H1 (cell line): ENCODE results near the gene HDLBP. TPM values are rescaled to one million over a fixed set of nuclear protein-coding genes. Genes with fewer than 3 reads are reported as not detected.

Experiments used
- CTCF ChIA-PET: fragments of 300-600 bp; sonication (Branson Sonifier 250); formaldehyde crosslinking; loops from one replicate; lab custom pipeline; 2021; ENCODE audit not compliant: partially characterized antibody; lab: Charles Lee
- POLR2A ChIA-PET: fragments of 300-600 bp; sonication (Branson Sonifier 250); formaldehyde crosslinking; loops from one replicate; lab custom pipeline; 2021; ENCODE audit warnings: inconsistent platforms; ENCODE audit not compliant: partially characterized antibody; lab: Charles Lee
- DNase-seq, 2 experiments: peaks; one replicate each; pipeline versions ENCODE4 v3.0.0 to v3.0.0-alpha.2; 2010 to 2022; ENCODE audit warnings: low spot score in 2 of 2, low read depth in 1 of 2, mixed read lengths in 1 of 2
- FAIRE-seq: peaks from 2 replicates; lab custom pipeline; 2011; peaks lifted over from hg19 to GRCh38; lab: Jason Lieb, UNC
- H2AFZ ChIP-seq: 2 replicates; pipeline ENCODE4 v1.8.1; 2012; ENCODE audit warnings: low read length, inconsistent platforms
- H2AK5ac ChIP-seq: 2 replicates; pipeline ENCODE4 v1.6.1; 2013; ENCODE audit warnings: low read depth, low read length
- H2BK120ac ChIP-seq: replicated peaks from 2 replicates; pipeline ENCODE3; 2013; ENCODE audit warnings: low read depth, low read length, inconsistent platforms
- H2BK12ac ChIP-seq: 2 replicates; pipeline ENCODE4 v1.6.1; 2013; ENCODE audit warnings: low read depth, low read length
- H2BK15ac ChIP-seq: 2 replicates; pipeline ENCODE4 v1.6.1; 2013; ENCODE audit warnings: low read length
- H2BK20ac ChIP-seq: 2 replicates; pipeline ENCODE4 v1.6.1; 2013; ENCODE audit warnings: low read length
- H2BK5ac ChIP-seq: 2 replicates; pipeline ENCODE4 v1.6.1; 2013; ENCODE audit warnings: low read depth, low read length
- H3K14ac ChIP-seq: 2 replicates; pipeline ENCODE4 v1.6.1; 2013; ENCODE audit warnings: inconsistent platforms; ENCODE audit not compliant: insufficient read length
- H3K18ac ChIP-seq: 2 replicates; pipeline ENCODE4 v1.6.1; 2013; ENCODE audit warnings: low read length; ENCODE audit errors: extremely low read depth
- H3K23ac ChIP-seq: 2 replicates; pipeline ENCODE4 v1.6.1; 2013; ENCODE audit warnings: inconsistent platforms; ENCODE audit not compliant: insufficient read length
- H3K23me2 ChIP-seq: 2 replicates; pipeline ENCODE4 v1.6.1; 2013; ENCODE audit warnings: low read depth, low read length
- H3K27ac ChIP-seq: 2 replicates; pipeline ENCODE4 v1.6.1; 2011; ENCODE audit warnings: low read depth, low read length, inconsistent platforms
- H3K27me3 ChIP-seq, 4 experiments: replicated peaks in 1 of 4; 1 replicate in 1 of 4; 2 replicates in 3 of 4; pipeline versions ENCODE4 v1.6.1 to v1.8.1; 2011 to 2013; ENCODE audit warnings: low read length in 3 of 4, mild to moderate bottlenecking in 3 of 4, inconsistent platforms in 2 of 4, mixed read lengths in 2 of 4, moderate library complexity in 1 of 4; ENCODE audit not compliant: control insufficient read depth in 3 of 4, insufficient read depth in 3 of 4; ENCODE audit errors: extremely low read depth in 1 of 4
- H3K36me3 ChIP-seq, 4 experiments: 2 replicates each; pipeline versions ENCODE4 v1.6.1 to v1.8.1; 2011 to 2013; ENCODE audit warnings: mild to moderate bottlenecking in 4 of 4, low read length in 3 of 4, moderate library complexity in 2 of 4, control low read depth in 1 of 4, inconsistent platforms in 1 of 4; ENCODE audit not compliant: insufficient read depth in 4 of 4, control insufficient read depth in 2 of 4
- H3K4ac ChIP-seq: replicated peaks from 2 replicates; pipeline ENCODE3; 2013; ENCODE audit warnings: low read length, low read depth, mixed read lengths, inconsistent platforms; ENCODE audit not compliant: insufficient read length
- H3K4me1 ChIP-seq, 4 experiments: replicated peaks in 1 of 4; 1 replicate in 1 of 4; 2 replicates in 3 of 4; pipeline versions ENCODE4 v1.6.1 to v1.8.1; 2011 to 2013; ENCODE audit warnings: low read length in 3 of 4, inconsistent platforms in 2 of 4, mixed read lengths in 1 of 4; ENCODE audit not compliant: insufficient read depth in 4 of 4, control insufficient read depth in 3 of 4
- H3K4me2 ChIP-seq, 2 experiments: 2 replicates each; pipeline versions ENCODE4 v1.6.1 to v1.8.1; 2011 to 2013; ENCODE audit warnings: low read depth in 2 of 2, low read length in 2 of 2, control low read depth in 1 of 2, inconsistent platforms in 1 of 2, mild to moderate bottlenecking in 1 of 2; ENCODE audit not compliant: insufficient read depth in 1 of 2
- H3K4me3 ChIP-seq, 4 experiments: fragments of 200-600, 300-600 bp in 1 of 4; sonication (generic), shearing (Covaris generic), sonication (Bioruptor Twin) in 1 of 4; 2 replicates each; pipeline versions ENCODE4 v1.5.1 to v1.8.1; 2011 to 2016; ENCODE audit warnings: low read length in 4 of 4, low read depth in 3 of 4, control low read depth in 2 of 4, inconsistent platforms in 2 of 4, mild to moderate bottlenecking in 2 of 4, mixed read lengths in 1 of 4, moderate library complexity in 1 of 4; ENCODE audit not compliant: insufficient read depth in 2 of 4; ENCODE audit errors: extremely low read depth in 1 of 4
- H3K56ac ChIP-seq: replicated peaks from 2 replicates; pipeline ENCODE3; 2013; ENCODE audit warnings: low read depth, mild to moderate bottlenecking, mixed read lengths, low read length, inconsistent platforms; ENCODE audit not compliant: insufficient read length
- H3K79me1 ChIP-seq: 2 replicates; pipeline ENCODE4 v1.6.1; 2013; ENCODE audit warnings: low read depth, low read length, control low read depth
- H3K79me2 ChIP-seq, 2 experiments: 2 replicates each; pipeline versions ENCODE4 v1.6.1 to v1.8.1; 2012 to 2013; ENCODE audit warnings: low read length in 2 of 2, mild to moderate bottlenecking in 2 of 2, inconsistent platforms in 1 of 2; ENCODE audit not compliant: insufficient read depth in 2 of 2, control insufficient read depth in 1 of 2
- H3K9ac ChIP-seq, 4 experiments: replicated peaks in 1 of 4; 1 replicate in 1 of 4; 2 replicates in 3 of 4; pipeline versions ENCODE4 v1.6.1 to v1.8.1; 2011 to 2013; ENCODE audit warnings: low read depth in 3 of 4, low read length in 3 of 4, control low read depth in 2 of 4, mild to moderate bottlenecking in 2 of 4, moderate library complexity in 2 of 4, inconsistent platforms in 1 of 4; ENCODE audit errors: extremely low read depth in 1 of 4
- H3K9me3 ChIP-seq, 2 experiments: 2 replicates each; pipeline versions ENCODE4 v1.6.1 to v1.8.1; 2012 to 2013; ENCODE audit warnings: mild to moderate bottlenecking in 2 of 2, moderate library complexity in 2 of 2, control low read depth in 1 of 2, inconsistent platforms in 1 of 2, low read depth in 1 of 2, low read length in 1 of 2, mixed read lengths in 1 of 2; ENCODE audit not compliant: insufficient read depth in 2 of 2
- H4K20me1 ChIP-seq, 2 experiments: replicated peaks in 1 of 2; 2 replicates each; pipeline versions ENCODE3 to v1.8.1; 2011 to 2013; ENCODE audit warnings: inconsistent platforms in 2 of 2, low read length in 2 of 2, mild to moderate bottlenecking in 1 of 2; ENCODE audit not compliant: insufficient read depth in 2 of 2, control insufficient read depth in 1 of 2
- H4K5ac ChIP-seq: 2 replicates; pipeline ENCODE4 v1.6.1; 2013; ENCODE audit warnings: low read length, low read depth, mixed read lengths, inconsistent platforms; ENCODE audit not compliant: insufficient read length
- H4K8ac ChIP-seq: 2 replicates; pipeline ENCODE4 v1.8.0; 2013; ENCODE audit warnings: mild to moderate bottlenecking, moderate library complexity, low read length, inconsistent platforms; ENCODE audit not compliant: insufficient read depth; ENCODE audit errors: extremely low read depth
- H4K91ac ChIP-seq: replicated peaks from 2 replicates; pipeline ENCODE3; 2013; ENCODE audit warnings: low read length, mixed read lengths, inconsistent platforms; ENCODE audit not compliant: insufficient read length
- BCL11A ChIP-seq, 2 experiments: IDR thresholded peaks; one replicate each; pipeline ENCODE4 v1.6.1; 2011; ENCODE audit warnings: low read depth in 2 of 2, low read length in 2 of 2, mild to moderate bottlenecking in 2 of 2
- CBX8 ChIP-seq: fragments of 300-800, 300-1000 bp; sonication (generic); IDR thresholded peaks from 2 replicates; pipeline ENCODE4 v1.7.1; 2016; ENCODE audit warnings: low read depth, low read length, borderline replicate concordance
- CHD2 ChIP-seq: IDR thresholded peaks from 2 replicates; pipeline ENCODE4 v1.6.1; 2012; ENCODE audit warnings: low read length, improper control_type of control experiment
- EP300 ChIP-seq, 2 experiments: IDR thresholded peaks; 1 replicate in 1 of 2; 2 replicates in 1 of 2; pipeline ENCODE4 v1.6.1; 2011 to 2012; ENCODE audit warnings: low read depth in 2 of 2, low read length in 2 of 2, mild to moderate bottlenecking in 2 of 2, borderline replicate concordance in 1 of 2, inconsistent platforms in 1 of 2, moderate library complexity in 1 of 2
- KDM4A ChIP-seq: IDR thresholded peaks from one replicate; pipeline ENCODE4 v1.7.1; 2012; ENCODE audit warnings: low read depth, mild to moderate bottlenecking, moderate library complexity, low read length, inconsistent platforms; ENCODE audit not compliant: severe bottlenecking
- POU5F1 ChIP-seq: IDR thresholded peaks from 2 replicates; pipeline ENCODE4 v1.6.1; 2011; ENCODE audit warnings: low read depth, mild to moderate bottlenecking, low read length, moderate library complexity
- RAD21 ChIP-seq, 2 experiments: IDR thresholded peaks in 1 of 2; conservative IDR thresholded peaks in 1 of 2; 2 replicates each; pipeline ENCODE4 v1.6.1; 2011; ENCODE audit warnings: low read depth in 2 of 2, low read length in 2 of 2, improper control_type of control experiment in 1 of 2, inconsistent platforms in 1 of 2, mild to moderate bottlenecking in 1 of 2, moderate library complexity in 1 of 2
- SIRT6 ChIP-seq: IDR thresholded peaks from one replicate; pipeline ENCODE4 v1.7.1; 2012; ENCODE audit warnings: low read length, inconsistent platforms
- SIX5 ChIP-seq: IDR thresholded peaks from 2 replicates; pipeline ENCODE4 v1.6.1; 2011; ENCODE audit warnings: mild to moderate bottlenecking, low read depth, low read length
- SP1 ChIP-seq: IDR thresholded peaks from 2 replicates; pipeline ENCODE4 v1.6.1; 2011; ENCODE audit warnings: low read depth, low read length
- SRF ChIP-seq: IDR thresholded peaks from 2 replicates; pipeline ENCODE4 v1.6.1; 2011; ENCODE audit warnings: mild to moderate bottlenecking, low read depth, low read length, moderate library complexity
- TAF1 ChIP-seq: IDR thresholded peaks from 2 replicates; pipeline ENCODE4 v1.6.1; 2011; ENCODE audit warnings: mild to moderate bottlenecking, low read depth, low read length
- TEAD4 ChIP-seq: IDR thresholded peaks from 2 replicates; pipeline ENCODE4 v1.6.1; 2012; ENCODE audit warnings: low read depth, low read length, inconsistent platforms, mixed read lengths
- ZNF274 ChIP-seq: IDR thresholded peaks from 2 replicates; pipeline ENCODE4 v1.7.0; 2012; ENCODE audit warnings: low read length, borderline replicate concordance; ENCODE audit errors: extremely low read depth
- WGBS, 2 experiments: shearing (Covaris generic) in 1 of 2; methylation state at CpG; one replicate each; pipeline versions ENCODE4 v1.1.6 to v1.1.7; 2013 to 2015; ENCODE audit warnings: low lambda C conversion rate in 2 of 2, mixed read lengths in 2 of 2, inconsistent platforms in 1 of 2, low coverage in 1 of 2, missing lambda C conversion rate in 1 of 2; ENCODE audit not compliant: insufficient replicate concordance in 2 of 2, insufficient coverage in 1 of 2, insufficient read length in 1 of 2; ENCODE audit errors: extremely low coverage in 1 of 2, missing lambda C conversion rate in 1 of 2; 5-methylcytosine and 5-hydroxymethylcytosine counted together
- polyA plus RNA-seq, 7 experiments: library from polyadenylated mRNA; depleted of rRNA in 3 of 7; stranded (reverse) in 5 of 7; unstranded in 2 of 7; fragments of >200 nt in 5 of 7; fragments of 200-250 nt in 2 of 7; gene quantifications; 1 replicate in 5 of 7; 2 replicates in 1 of 7; 4 replicates in 1 of 7; pipeline versions ENCODE4 v1.2.1 to v1.2.3, GENCODE V29; 2011 to 2013; ENCODE audit warnings: missing spikeins in 2 of 7, mixed read lengths in 2 of 7
- total RNA-seq: library from RNA; stranded (reverse); fragmentation: NEBNext Ultra II Directional; extraction: Animal tissue kit (Norgen Biotek cat#: 25700); gene quantifications from 2 replicates; pipeline ENCODE4 v1.2.1, GENCODE V29; 2021

HDLBP gene
- total and polyA plus RNA-seq, 2 of the 8 experiments (the other 6 are each of a cell fraction or from before 2014, with no cell fraction given), result 185 to 360 TPM

GRCh38 chr2:241300000-241300399 lies 15.5 kb downstream of the HDLBP start:
- H3K23me2 ChIP-seq, result no peaks in the 10 kb centered on the region
- no peaks in the 10 kb centered on the region for H3K9me3 ChIP-seq
- no peak overlapping the region for H3K4me2 ChIP-seq
- H4K8ac ChIP-seq, result 0 out of 2 replicates have a peak overlapping the region, but pooled peaks have one; percentile 9
- H3K79me1 ChIP-seq, result peaks cover 20% of the 10 kb centered on the region
- peaks cover 0 to 3% (median 0%) of the 10 kb centered on the region in 4 experiments; a peak in 1 of 8 replicates for H3K36me3 ChIP-seq
- H2AK5ac ChIP-seq, result no peak overlapping the region
- H3K27me3 ChIP-seq, result no peaks in the 10 kb centered on the region
- no peak overlapping the region for H3K4me3 ChIP-seq
- H3K9ac ChIP-seq, result no peak overlapping the region; a peak in 1 of 7 replicates
- H2BK15ac ChIP-seq, result no peak overlapping the region
- ChIA-PET CTCF (interaction anchor here (0.7 kb wide), 1 partner anchor 15 kb away, joined by 3 read pairs; no protein-coding TSS in a partner anchor), POLR2A (interaction anchor here (4.6 kb wide), 1 partner anchor 15 kb away, joined by 47 read pairs; the partner anchor contains the start of genes HDLBP and SEPTIN2)
- H3K27ac ChIP-seq, result no peak overlapping the region
- H3K23ac ChIP-seq, result no peak overlapping the region
- DNase-seq (no peak), FAIRE-seq (no peak)
- H2BK20ac ChIP-seq, result no peak overlapping the region
- H3K4me1 ChIP-seq, result peaks cover 0 to 3% (median 1%) of the 10 kb centered on the region in 4 experiments; a peak in 2 of 7 replicates
- H3K4ac ChIP-seq, result no peak overlapping the region
- no peak overlapping the region for H4K5ac ChIP-seq
- no peak overlapping the region for H4K91ac ChIP-seq
- H3K79me2 ChIP-seq, result peaks cover 35 to 96% of the 10 kb centered on the region in 2 experiments
- H2BK12ac ChIP-seq, result no peak overlapping the region
- no peak overlapping the region for H3K14ac ChIP-seq
- H3K56ac ChIP-seq, result no peak overlapping the region
- H2BK120ac ChIP-seq, result no peak overlapping the region
- H2AFZ ChIP-seq, result no peak overlapping the region
- no peak overlapping the region for H2BK5ac ChIP-seq
- 94% methylated on average over 12 of the region's 12 CpGs; no CpG with 5 or more reads in 1 of the 2 experiments for WGBS, 2 experiments
- H4K20me1 ChIP-seq, result peaks cover 16 to 21% of the 10 kb centered on the region in 2 experiments
- H3K18ac ChIP-seq, result no peak overlapping the region
- TF ChIP-seq SIX5 (no peak), CBX8 (no peak), BCL11A (IDR thresholded peaks at IDR 0.05; ENCODE audit: low read depth in 2 of 2, low read length in 2 of 2) (no peak), TAF1 (no peak), KDM4A (no peak), RAD21 (IDR thresholded peaks at IDR 0.05 in 1 of 2, conservative IDR thresholded peaks at IDR 0.05 in 1 of 2; ENCODE audit: low read depth in 2 of 2, low read length in 2 of 2) (peak in 1 of 2 experiments; percentile 33; a peak in 2 of 4 replicates), SRF (no peak), CHD2 (no peak), TEAD4 (no peak), POU5F1 (no peak), EP300 (IDR thresholded peaks at IDR 0.05; ENCODE audit: borderline replicate concordance in 1 of 2, low read depth in 2 of 2, low read length in 2 of 2) (no peak), SP1 (no peak), ZNF274 (no peak), SIRT6 (no peak)
